ENCODE data around the gene GNA14. TPM values are rescaled to one million over a fixed set of nuclear protein-coding genes. Genes with fewer than 3 reads are reported as not detected.

The GNA14 gene
- total RNA-seq, 1 experiment from 2014 or later, result 0.37 TPM

- no peak overlapping the region for H4K8ac ChIP-seq (replicated peaks; ENCODE audit: insufficient read length, low read depth, low read length)
- H3K27ac ChIP-seq (ENCODE audit: insufficient read length, low read depth, low read length), result no peak overlapping the region
- no peak overlapping the region for H3K4ac ChIP-seq (ENCODE audit: low read depth, low read length)
- no peak overlapping the region for H4K5ac ChIP-seq (ENCODE audit: insufficient read length, low read depth, low read length)
- no peaks in the 10 kb centered on the region; the same call in 1 of the 2 replicates for H3K4me1 ChIP-seq (ENCODE audit: insufficient read depth, low read length)
- Mint-ChIP-seq H3K36me3 (ENCODE audit: insufficient read depth in 1 of 3, low read depth in 3 of 3) (no peaks in the 10 kb centered on the region), H3K27ac (peak overlapping the region in 1 of 3 experiments; percentile 9; a peak in 1 of 7 replicates), H3K9me3 (no peaks in the 10 kb centered on the region), H3K4me3 (no peak overlapping the region), H3K27me3 (ENCODE audit: low read depth) (no peaks in the 10 kb centered on the region), H3K4me1 (peaks cover 0 to 4% of the 10 kb centered on the region in 2 experiments; a peak in 1 of 4 replicates)
- no peak overlapping the region for H2BK120ac ChIP-seq (ENCODE audit: low read depth, low read length, poor library complexity, severe bottlenecking)
- H2BK5ac ChIP-seq (ENCODE audit: insufficient read length, low read length), result no peak overlapping the region
- no peak overlapping the region for H3K4me2 ChIP-seq (ENCODE audit: insufficient read depth, insufficient read length, low read length)
- H3K14ac ChIP-seq (ENCODE audit: insufficient read depth, low read length), result no peak overlapping the region
- no peak for DNase-seq
- H3K9ac ChIP-seq (ENCODE audit: extremely low read depth, insufficient read length, low read length), result no peak overlapping the region
- H4K91ac ChIP-seq (ENCODE audit: insufficient read length, low read depth, low read length), result no peak overlapping the region
- no peak overlapping the region for H3K56ac ChIP-seq (ENCODE audit: insufficient read length, low read depth, low read length)
- H3K9me3 ChIP-seq (ENCODE audit: control insufficient read depth, low read depth, low read length), result no peaks in the 10 kb centered on the region
- H2AFZ ChIP-seq (ENCODE audit: low read length), result no peak overlapping the region
- WGBS (ENCODE audit: extremely low coverage, insufficient read length, low lambda C conversion rate), result no CpG with 5 or more reads among the region's 8 CpGs
- H3T11ph ChIP-seq (ENCODE audit: low read length), result no peak overlapping the region
- H3K79me1 ChIP-seq (ENCODE audit: insufficient read depth, low read depth, low read length, poor library complexity, severe bottlenecking), result no peaks in the 10 kb centered on the region
- H3K18ac ChIP-seq (ENCODE audit: insufficient read length, low read depth, low read length), result no peak overlapping the region
- H2AK5ac ChIP-seq (ENCODE audit: insufficient read length, low read length), result no peak overlapping the region
- no peaks in the 10 kb centered on the region for H4K20me1 ChIP-seq (ENCODE audit: control insufficient read depth, insufficient read depth, insufficient read length)
- H3K79me2 ChIP-seq (ENCODE audit: insufficient read depth, low read length), result peaks cover 2% of the 10 kb centered on the region; the same call in 1 of the 2 replicates
- H2BK20ac ChIP-seq (ENCODE audit: low read depth, low read length, poor library complexity, severe bottlenecking), result no peak overlapping the region
- H2BK12ac ChIP-seq (ENCODE audit: insufficient read length, low read depth, low read length), result no peak overlapping the region
- TF ChIP-seq CTCF (conservative IDR thresholded peaks at IDR 0.05), result no peak
- no peaks in the 10 kb centered on the region for H3K27me3 ChIP-seq (ENCODE audit: insufficient read depth, low read length)
- no peak overlapping the region for H3K23ac ChIP-seq (ENCODE audit: insufficient read length, low read depth, low read length)
- no peaks in the 10 kb centered on the region for H3K23me2 ChIP-seq (ENCODE audit: insufficient read length, low read depth, low read length, poor library complexity, severe bottlenecking)
- no peak overlapping the region for H2BK15ac ChIP-seq (ENCODE audit: low read depth, low read length)
Measured at GRCh38 chr9:77640741-77641580, 7.2 kb downstream of the GNA14 start.
